H9 (cell line): ENCODE measurements around the gene EIF4E1B. TPM values are rescaled to one million over a fixed set of nuclear protein-coding genes. Genes with fewer than 3 reads are reported as not detected.
A peak's percentile ranks its signal among the peaks of the same experiment; 100 is the strongest.

Source experiments
- DNase-seq: peaks from one replicate; pipeline ENCODE4 v3.0.0-alpha.2; 2017
- H2AFZ ChIP-seq: one replicate; pipeline ENCODE4 v1.6.1; 2013; ENCODE audit warnings: mild to moderate bottlenecking, low read length, control low read depth, moderate library complexity
- H2AK5ac ChIP-seq: 2 replicates; pipeline ENCODE4 v1.6.1; 2013; ENCODE audit warnings: low read length, control low read depth, mixed read lengths; ENCODE audit not compliant: insufficient read length
- H2BK120ac ChIP-seq: one replicate; pipeline ENCODE4 v1.6.1; 2013; ENCODE audit warnings: low read depth, mild to moderate bottlenecking, low read length, control low read depth, inconsistent platforms; ENCODE audit not compliant: poor library complexity, severe bottlenecking
- H2BK12ac ChIP-seq: 2 replicates; pipeline ENCODE4 v1.6.1; 2013; ENCODE audit warnings: low read length, control low read depth, mixed read lengths, low read depth; ENCODE audit not compliant: insufficient read length
- H2BK15ac ChIP-seq: 2 replicates; pipeline ENCODE4 v1.6.1; 2013; ENCODE audit warnings: low read depth, low read length, control low read depth
- H2BK20ac ChIP-seq: one replicate; pipeline ENCODE4 v1.6.1; 2013; ENCODE audit warnings: low read depth, mild to moderate bottlenecking, low read length, control low read depth, inconsistent platforms; ENCODE audit not compliant: poor library complexity, severe bottlenecking
- H2BK5ac ChIP-seq: 2 replicates; pipeline ENCODE4 v1.6.1; 2013; ENCODE audit warnings: low read length, control low read depth, mixed read lengths; ENCODE audit not compliant: insufficient read length
- H3K14ac ChIP-seq: 2 replicates; pipeline ENCODE4 v1.6.1; 2013; ENCODE audit warnings: low read length, control low read depth; ENCODE audit not compliant: insufficient read depth
- H3K18ac ChIP-seq: 2 replicates; pipeline ENCODE4 v1.6.1; 2013; ENCODE audit warnings: low read depth, mild to moderate bottlenecking, mixed read lengths, low read length, control low read depth; ENCODE audit not compliant: insufficient read length
- H3K23ac ChIP-seq: 2 replicates; pipeline ENCODE4 v1.6.1; 2013; ENCODE audit warnings: low read length, control low read depth, mixed read lengths, low read depth; ENCODE audit not compliant: insufficient read length
- H3K23me2 ChIP-seq: 2 replicates; pipeline ENCODE4 v1.6.1; 2013; ENCODE audit warnings: low read depth, mild to moderate bottlenecking, mixed read lengths, low read length, control low read depth; ENCODE audit not compliant: insufficient read length, poor library complexity, severe bottlenecking
- H3K27ac ChIP-seq: 2 replicates; pipeline ENCODE4 v1.5.1; 2013; ENCODE audit warnings: low read length, control low read depth, mixed read lengths, low read depth; ENCODE audit not compliant: insufficient read length
- H3K27me3 ChIP-seq: 2 replicates; pipeline ENCODE4 v1.6.1; 2013; ENCODE audit warnings: low read length, control low read depth, inconsistent platforms; ENCODE audit not compliant: insufficient read depth
- H3K4ac ChIP-seq: 2 replicates; pipeline ENCODE4 v1.6.1; 2013; ENCODE audit warnings: low read depth, mild to moderate bottlenecking, control low read depth, inconsistent platforms, low read length, moderate library complexity
- H3K4me1 ChIP-seq: 2 replicates; pipeline ENCODE4 v1.6.1; 2013; ENCODE audit warnings: low read length, control low read depth, inconsistent platforms; ENCODE audit not compliant: insufficient read depth
- H3K4me2 ChIP-seq: 2 replicates; pipeline ENCODE4 v1.6.1; 2013; ENCODE audit warnings: low read length, control low read depth, mixed read lengths; ENCODE audit not compliant: insufficient read length, insufficient read depth
- H3K56ac ChIP-seq: 2 replicates; pipeline ENCODE4 v1.6.1; 2013; ENCODE audit warnings: low read depth, mild to moderate bottlenecking, mixed read lengths, low read length, control low read depth; ENCODE audit not compliant: insufficient read length
- H3K79me1 ChIP-seq: 2 replicates; pipeline ENCODE4 v1.6.1; 2013; ENCODE audit warnings: low read depth, mild to moderate bottlenecking, moderate library complexity, low read length, control low read depth, inconsistent platforms; ENCODE audit not compliant: insufficient read depth, poor library complexity, severe bottlenecking
- H3K79me2 ChIP-seq: 2 replicates; pipeline ENCODE4 v1.6.1; 2013; ENCODE audit warnings: low read length, control low read depth, inconsistent platforms; ENCODE audit not compliant: insufficient read depth
- H3K9ac ChIP-seq: 2 replicates; pipeline ENCODE4 v1.6.1; 2013; ENCODE audit warnings: low read length, control low read depth, mixed read lengths; ENCODE audit not compliant: insufficient read length; ENCODE audit errors: extremely low read depth
- H3K9me3 ChIP-seq: one replicate; pipeline ENCODE4 v1.6.1; 2013; ENCODE audit warnings: low read depth, low read length, inconsistent platforms; ENCODE audit not compliant: control insufficient read depth
- H3T11ph ChIP-seq: one replicate; pipeline ENCODE4 v1.6.1; 2013; ENCODE audit warnings: mild to moderate bottlenecking, low read length, control low read depth, inconsistent platforms
- H4K20me1 ChIP-seq: one replicate; pipeline ENCODE4 v1.6.1; 2013; ENCODE audit not compliant: control insufficient read depth, insufficient read length, insufficient read depth
- H4K5ac ChIP-seq: 2 replicates; pipeline ENCODE4 v1.6.1; 2013; ENCODE audit warnings: low read depth, mild to moderate bottlenecking, mixed read lengths, low read length, control low read depth; ENCODE audit not compliant: insufficient read length
- H4K8ac ChIP-seq: replicated peaks from 2 replicates; pipeline ENCODE4 v1.6.1; 2013; ENCODE audit warnings: low read length, control low read depth, mixed read lengths, low read depth; ENCODE audit not compliant: insufficient read length
- H4K91ac ChIP-seq: 2 replicates; pipeline ENCODE4 v1.6.1; 2013; ENCODE audit warnings: low read depth, mild to moderate bottlenecking, moderate library complexity, mixed read lengths, low read length, control low read depth; ENCODE audit not compliant: insufficient read length
- H3K27ac Mint-ChIP-seq, 3 experiments: 2 replicates in 2 of 3; 3 replicates in 1 of 3; pipeline ENCODE4 v1.8.0; 2020 to 2021; ENCODE audit warnings: mixed read lengths in 3 of 3, mild to moderate bottlenecking in 1 of 3, moderate library complexity in 1 of 3
- H3K27me3 Mint-ChIP-seq: 2 replicates; pipeline ENCODE4 v1.8.0; 2021; ENCODE audit warnings: low read depth, mild to moderate bottlenecking, moderate library complexity, mixed read lengths
- H3K36me3 Mint-ChIP-seq, 3 experiments: 2 replicates in 2 of 3; 3 replicates in 1 of 3; pipeline ENCODE4 v1.8.0; 2020 to 2021; ENCODE audit warnings: low read depth in 3 of 3, mixed read lengths in 3 of 3; ENCODE audit not compliant: insufficient read depth in 1 of 3
- H3K4me1 Mint-ChIP-seq, 2 experiments: 2 replicates each; pipeline ENCODE4 v1.8.0; 2020; ENCODE audit warnings: mixed read lengths in 2 of 2
- H3K4me3 Mint-ChIP-seq, 2 experiments: 2 replicates in 1 of 2; 3 replicates in 1 of 2; pipeline ENCODE4 v1.8.0; 2020 to 2021; ENCODE audit warnings: mild to moderate bottlenecking in 2 of 2, mixed read lengths in 2 of 2, moderate library complexity in 1 of 2
- H3K9me3 Mint-ChIP-seq, 2 experiments: 2 replicates in 1 of 2; 3 replicates in 1 of 2; pipeline ENCODE4 v1.8.0; 2020; ENCODE audit warnings: mild to moderate bottlenecking in 2 of 2, mixed read lengths in 2 of 2, moderate library complexity in 1 of 2
- CTCF ChIP-seq: fragments of 200-600 bp; sonication (generic); conservative IDR thresholded peaks from 3 replicates; pipeline ENCODE4 v1.8.0; 2021; ENCODE audit warnings: antibody characterized with exemption, mild to moderate bottlenecking
- WGBS: extraction: QIAGEN DNeasy Blood & Tissue Kit; methylation state at CpG from one replicate; pipeline ENCODE4 v1.1.7; 2013; ENCODE audit warnings: missing lambda C conversion rate, low lambda C conversion rate, mixed read lengths; ENCODE audit not compliant: insufficient read length; ENCODE audit errors: extremely low coverage; 5-methylcytosine and 5-hydroxymethylcytosine counted together
- total RNA-seq: library from RNA; stranded (reverse); gene quantifications from 2 replicates; pipeline ENCODE4 v1.2.1, GENCODE V29; 2021

The EIF4E1B gene
- total RNA-seq, 1 experiment from 2014 or later, result 1.3 TPM

GRCh38 chr5:176673651-176674583 lies 43.4 kb downstream of the EIF4E1B start:
- H2BK20ac ChIP-seq, result no peak overlapping the region
- H4K91ac ChIP-seq, result no peak overlapping the region
- H2AFZ ChIP-seq, result no peak overlapping the region
- no peak overlapping the region for H2BK5ac ChIP-seq
- no peak overlapping the region for H3K4me3 Mint-ChIP-seq
- no peak overlapping the region for H2BK12ac ChIP-seq
- H4K8ac ChIP-seq, result no peak overlapping the region
- H3K79me2 ChIP-seq, result no peaks in the 10 kb centered on the region
- H3T11ph ChIP-seq, result no peak overlapping the region
- no peak overlapping the region for H2BK15ac ChIP-seq
- H3K79me1 ChIP-seq, result no peaks in the 10 kb centered on the region
- peaks cover 9% of the 10 kb centered on the region for H3K27me3 Mint-ChIP-seq
- no peak overlapping the region for H3K18ac ChIP-seq
- no peak overlapping the region for H3K56ac ChIP-seq
- H3K4ac ChIP-seq, result no peak overlapping the region
- WGBS, result no CpG with 5 or more reads among the region's 18 CpGs
- H2AK5ac ChIP-seq, result no peak overlapping the region
- H3K27ac ChIP-seq, result no peak overlapping the region
- no peak overlapping the region for H3K23ac ChIP-seq
- H3K23me2 ChIP-seq, result no peaks in the 10 kb centered on the region
- peaks cover 4% of the 10 kb centered on the region; the same call in 1 of the 2 replicates for H3K4me1 ChIP-seq
- peaks cover 26 to 43% of the 10 kb centered on the region in 2 experiments for H3K4me1 Mint-ChIP-seq
- no peaks in the 10 kb centered on the region for H4K20me1 ChIP-seq
- no peak overlapping the region for H4K5ac ChIP-seq
- H3K9ac ChIP-seq, result no peak overlapping the region
- H3K9me3 Mint-ChIP-seq, result no peaks in the 10 kb centered on the region
- peak overlapping the region in 1 of 3 experiments; percentile 77; a peak in 1 of 7 replicates for H3K27ac Mint-ChIP-seq
- H2BK120ac ChIP-seq, result no peak overlapping the region
- DNase-seq, result no peak
- no peaks in the 10 kb centered on the region for H3K9me3 ChIP-seq
- no peak overlapping the region for H3K14ac ChIP-seq
- H3K36me3 Mint-ChIP-seq, result no peaks in the 10 kb centered on the region
- TF ChIP-seq CTCF, result no peak
- no peak overlapping the region for H3K4me2 ChIP-seq
- no peaks in the 10 kb centered on the region for H3K27me3 ChIP-seq
